Measurements from ENCODE around the gene BSG. TPM values are rescaled to one million over a fixed set of nuclear protein-coding genes. Genes with fewer than 3 reads are reported as not detected.
"Not testable (repeated sequence)": the region's sequence is repeated elsewhere in the genome, so short reads cannot be mapped to it uniquely, and the experiment has no call there.

BSG gene
- total RNA-seq, 1 experiment from 2014 or later: 1,167 TPM

DNA sequence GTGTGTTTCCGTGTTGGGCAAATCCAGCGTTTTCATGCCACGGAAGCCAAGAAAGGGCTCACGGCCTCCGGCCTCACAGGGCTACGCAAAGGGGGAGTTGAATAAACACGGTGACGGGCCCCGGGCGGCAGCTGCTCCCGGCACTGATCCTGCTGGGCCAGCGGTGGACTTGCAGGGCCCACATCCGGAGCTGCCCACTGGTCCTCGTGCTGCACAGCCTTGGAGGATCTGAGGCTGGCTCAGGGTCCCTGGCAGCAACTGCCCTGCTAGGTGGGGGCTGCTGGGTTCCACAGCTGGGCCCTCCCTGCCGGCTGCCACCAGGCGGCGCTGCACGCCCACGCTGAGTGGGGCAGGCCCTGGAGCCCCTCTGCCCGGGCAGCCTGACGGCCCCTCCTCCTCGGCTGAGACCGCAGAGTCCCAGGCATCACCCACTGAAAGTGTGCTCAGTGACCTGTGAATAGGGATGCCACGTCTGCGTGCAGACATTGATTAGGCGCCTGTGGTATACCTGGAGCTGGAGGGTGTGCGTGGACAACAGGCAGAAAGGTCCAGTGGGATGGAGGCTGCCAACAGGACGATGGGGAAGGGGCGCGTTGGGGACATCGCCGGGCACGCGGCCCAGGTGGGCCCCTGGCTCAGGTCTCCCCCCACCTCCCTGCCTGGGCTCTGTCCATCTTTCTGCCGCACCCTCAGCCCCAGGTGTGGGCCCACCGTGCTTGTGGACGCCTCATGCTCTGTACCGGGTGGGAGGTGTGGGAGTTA is 12.0 kb downstream of the BSG start:
- peak; percentile 98 for DNase-seq
- peaks cover 9% of the 10 kb centered on the region for H3K36me3 ChIP-seq (replicated peaks; ENCODE audit: control insufficient read depth, insufficient read depth, low read length)
- H3K4me3 ChIP-seq (ENCODE audit: insufficient read depth, low read depth, low read length): no peak overlapping the region
- peaks cover 13% of the 10 kb centered on the region for H3K27me3 ChIP-seq (ENCODE audit: control insufficient read depth, insufficient read depth, low read length)

DNA sequence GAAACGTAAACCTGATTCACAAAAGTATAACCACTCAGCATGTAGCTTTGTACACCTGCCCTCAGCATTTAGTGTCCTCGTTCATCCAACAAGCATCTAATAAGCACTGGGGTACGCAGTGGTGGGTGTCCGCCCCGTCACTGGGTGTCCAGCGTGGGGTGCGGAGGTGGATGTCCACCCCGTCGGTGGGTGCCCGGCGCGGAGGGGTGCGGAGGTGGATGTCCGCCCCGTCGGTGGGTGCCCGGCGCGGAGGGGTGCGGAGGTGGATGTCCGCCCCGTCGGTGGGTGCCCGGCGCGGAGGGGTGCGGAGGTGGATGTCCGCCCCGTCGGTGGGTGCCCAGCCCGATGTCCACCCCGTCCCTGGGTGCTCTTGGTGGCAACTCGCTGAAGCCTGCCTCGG is 12.8 kb downstream of the BSG start:
- not testable (repeated sequence) for H3K36me3 ChIP-seq (replicated peaks; ENCODE audit: control insufficient read depth, insufficient read depth, low read length); H3K4me3 ChIP-seq (ENCODE audit: insufficient read depth, low read depth, low read length); DNase-seq
- peaks cover 14% of the 10 kb centered on the region for H3K27me3 ChIP-seq (ENCODE audit: control insufficient read depth, insufficient read depth, low read length)

GRCh38 chr19:585551-586110 is 13.2 kb downstream of the BSG start:
- H3K36me3 ChIP-seq (replicated peaks; ENCODE audit: control insufficient read depth, insufficient read depth, low read length): peaks cover 7% of the 10 kb centered on the region
- no peak for DNase-seq
- H3K4me3 ChIP-seq (ENCODE audit: insufficient read depth, low read depth, low read length): no peak overlapping the region
- H3K27me3 ChIP-seq (ENCODE audit: control insufficient read depth, insufficient read depth, low read length): peaks cover 18% of the 10 kb centered on the region

- no peaks in the 10 kb centered on the region for H3K36me3 ChIP-seq (replicated peaks; ENCODE audit: control insufficient read depth, insufficient read depth, low read length)
- H3K27me3 ChIP-seq (ENCODE audit: control insufficient read depth, insufficient read depth, low read length): peaks cover 31% of the 10 kb centered on the region
- H3K4me3 ChIP-seq (ENCODE audit: insufficient read depth, low read depth, low read length): no peak overlapping the region
- DNase-seq: peak; percentile 95
These were observed 15.8 kb downstream of the BSG start for GRCh38 chr19:588093-588740.

GRCh38 chr19:588741-589692 is 16.6 kb downstream of the BSG start:
- Histone ChIP-seq H3K36me3 (replicated peaks; ENCODE audit: control insufficient read depth, insufficient read depth, low read length) (no peaks in the 10 kb centered on the region), H3K4me3 (ENCODE audit: insufficient read depth, low read depth, low read length) (peak overlapping the region; percentile 33), H3K27me3 (ENCODE audit: control insufficient read depth, insufficient read depth, low read length) (peaks cover 31% of the 10 kb centered on the region)
- DNase-seq: peak; percentile 82

GRCh38 chr19:589693-590395 is 17.4 kb downstream of the BSG start, which contains the start of gene HCN2:
Gene HCN2, plus strand, starts transcription at chr19:589881. Its CDS starts 65 bp downstream, at chr19:589946.
- peak; percentile 95 for DNase-seq
- H3K4me3 ChIP-seq (ENCODE audit: insufficient read depth, low read depth, low read length): peak within 1 kb of the TSS; percentile 33
- no peaks in the 10 kb centered on the region for H3K36me3 ChIP-seq (replicated peaks; ENCODE audit: control insufficient read depth, insufficient read depth, low read length)
- peaks cover 31% of the 10 kb centered on the region for H3K27me3 ChIP-seq (ENCODE audit: control insufficient read depth, insufficient read depth, low read length)

- peak; percentile 74 for DNase-seq
- H3K4me3 ChIP-seq (ENCODE audit: insufficient read depth, low read depth, low read length): peak overlapping the region; percentile 24; the same call in 1 of the 2 replicates
- H3K27me3 ChIP-seq (ENCODE audit: control insufficient read depth, insufficient read depth, low read length): peaks cover 31% of the 10 kb centered on the region
- H3K36me3 ChIP-seq (replicated peaks; ENCODE audit: control insufficient read depth, insufficient read depth, low read length): no peaks in the 10 kb centered on the region
These were observed 18.0 kb downstream of the BSG start for GRCh38 chr19:590396-590745.

- peak; percentile 75 for DNase-seq
- H3K4me3 ChIP-seq (ENCODE audit: insufficient read depth, low read depth, low read length): peak overlapping the region; percentile 24; the same call in 1 of the 2 replicates
- H3K36me3 ChIP-seq (replicated peaks; ENCODE audit: control insufficient read depth, insufficient read depth, low read length): no peaks in the 10 kb centered on the region
- H3K27me3 ChIP-seq (ENCODE audit: control insufficient read depth, insufficient read depth, low read length): peaks cover 31% of the 10 kb centered on the region
These were observed 18.3 kb downstream of the BSG start for GRCh38 chr19:590750-591098.

DNA sequence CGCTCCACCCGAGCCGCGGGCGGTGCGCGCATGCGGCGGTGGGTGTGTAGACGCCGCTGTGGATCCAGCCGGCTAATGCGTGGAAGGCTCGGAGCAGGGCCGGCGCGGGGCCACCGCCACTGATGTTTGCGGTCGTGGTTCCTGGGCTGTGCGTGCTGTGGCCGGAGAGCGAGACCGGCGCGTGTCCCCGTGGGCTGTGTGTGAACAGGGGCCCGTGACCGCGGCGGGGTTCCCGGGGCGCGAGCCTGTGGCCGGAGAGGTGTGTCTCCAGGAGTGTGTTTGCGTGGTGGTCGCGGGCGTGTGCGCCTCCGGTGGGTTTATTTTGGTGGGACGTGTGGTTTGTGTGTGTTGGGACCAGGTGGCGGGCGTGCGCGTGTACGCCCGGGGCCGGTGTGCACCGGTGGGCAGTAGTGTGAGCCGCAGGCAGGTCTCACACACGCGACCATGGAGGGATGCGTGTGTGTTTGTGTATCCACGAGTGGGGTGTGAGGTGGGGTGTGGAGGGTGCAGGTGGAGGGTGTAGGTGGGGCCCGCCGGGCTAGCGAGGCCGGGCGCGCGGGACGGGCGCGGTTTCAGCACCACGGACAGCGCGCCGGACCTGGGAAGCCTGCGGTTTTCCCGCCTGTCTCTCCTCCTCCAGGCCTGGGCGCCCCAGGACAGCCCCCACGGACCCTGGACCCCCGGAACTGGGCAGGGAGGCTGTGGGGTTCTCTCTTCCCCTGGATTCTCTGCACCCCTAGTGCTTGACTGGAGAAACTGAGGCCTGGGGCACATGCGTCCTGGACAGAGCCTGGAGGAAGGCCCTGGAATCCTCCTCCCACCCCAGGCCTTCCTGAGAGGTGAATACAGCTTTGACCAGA is 18.9 kb downstream of the BSG start:
- Histone ChIP-seq H3K36me3 (replicated peaks; ENCODE audit: control insufficient read depth, insufficient read depth, low read length) (no peaks in the 10 kb centered on the region), H3K27me3 (ENCODE audit: control insufficient read depth, insufficient read depth, low read length) (peaks cover 31% of the 10 kb centered on the region), H3K4me3 (ENCODE audit: insufficient read depth, low read depth, low read length) (no peak overlapping the region)
- peak; percentile 94 for DNase-seq

DNA sequence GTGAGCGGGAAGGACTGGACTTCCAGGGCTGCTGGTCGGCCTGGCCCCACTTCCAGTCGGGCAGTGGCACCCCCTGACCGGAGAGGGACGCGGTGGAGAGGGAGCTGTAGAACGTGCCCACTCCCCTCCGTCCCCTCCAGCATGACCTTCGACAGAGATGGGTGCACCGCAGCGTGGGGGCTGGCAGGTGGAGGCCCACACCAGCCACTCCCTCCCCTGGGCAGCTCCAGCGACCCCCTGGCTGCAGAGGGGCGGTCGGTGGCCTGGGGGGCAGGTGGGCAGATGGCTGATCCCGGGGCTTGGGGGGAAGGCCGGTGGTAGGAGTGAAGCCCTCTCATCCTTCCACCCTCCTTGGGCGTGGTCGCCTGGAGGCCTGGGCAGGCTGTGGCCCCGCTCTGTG is 19.7 kb downstream of the BSG start:
- H3K27me3 ChIP-seq (ENCODE audit: control insufficient read depth, insufficient read depth, low read length): peaks cover 31% of the 10 kb centered on the region
- H3K36me3 ChIP-seq (replicated peaks; ENCODE audit: control insufficient read depth, insufficient read depth, low read length): no peaks in the 10 kb centered on the region
- H3K4me3 ChIP-seq (ENCODE audit: insufficient read depth, low read depth, low read length): no peak overlapping the region
- DNase-seq: no peak

DNA sequence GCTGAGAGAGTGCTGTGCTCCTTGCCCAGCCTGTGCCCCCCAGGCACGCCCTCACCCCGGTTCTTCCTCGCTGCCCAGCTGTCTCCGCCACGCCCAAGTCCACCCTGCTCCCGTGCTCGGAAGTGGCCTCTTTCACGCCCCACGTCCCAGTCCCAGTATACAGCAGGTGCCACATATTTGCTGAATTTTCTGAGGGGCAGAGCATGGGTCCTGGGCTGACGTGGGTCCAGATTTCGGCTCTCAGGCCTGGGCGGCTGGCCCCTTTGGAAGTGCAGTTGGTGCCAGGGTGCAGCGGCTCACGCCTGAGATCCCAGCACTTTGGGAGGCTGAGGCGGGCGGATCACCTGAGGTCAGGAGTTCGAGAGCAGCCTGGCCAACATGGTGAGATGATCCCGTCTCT is 20.7 kb downstream of the BSG start:
- DNase-seq: no peak
- no peak overlapping the region for H3K4me3 ChIP-seq (ENCODE audit: insufficient read depth, low read depth, low read length)
- H3K27me3 ChIP-seq (ENCODE audit: control insufficient read depth, insufficient read depth, low read length): peaks cover 31% of the 10 kb centered on the region
- no peaks in the 10 kb centered on the region for H3K36me3 ChIP-seq (replicated peaks; ENCODE audit: control insufficient read depth, insufficient read depth, low read length)

GRCh38 chr19:593505-593904 is 21.1 kb downstream of the BSG start:
- peaks cover 27% of the 10 kb centered on the region for H3K27me3 ChIP-seq (ENCODE audit: control insufficient read depth, insufficient read depth, low read length)

DNA sequence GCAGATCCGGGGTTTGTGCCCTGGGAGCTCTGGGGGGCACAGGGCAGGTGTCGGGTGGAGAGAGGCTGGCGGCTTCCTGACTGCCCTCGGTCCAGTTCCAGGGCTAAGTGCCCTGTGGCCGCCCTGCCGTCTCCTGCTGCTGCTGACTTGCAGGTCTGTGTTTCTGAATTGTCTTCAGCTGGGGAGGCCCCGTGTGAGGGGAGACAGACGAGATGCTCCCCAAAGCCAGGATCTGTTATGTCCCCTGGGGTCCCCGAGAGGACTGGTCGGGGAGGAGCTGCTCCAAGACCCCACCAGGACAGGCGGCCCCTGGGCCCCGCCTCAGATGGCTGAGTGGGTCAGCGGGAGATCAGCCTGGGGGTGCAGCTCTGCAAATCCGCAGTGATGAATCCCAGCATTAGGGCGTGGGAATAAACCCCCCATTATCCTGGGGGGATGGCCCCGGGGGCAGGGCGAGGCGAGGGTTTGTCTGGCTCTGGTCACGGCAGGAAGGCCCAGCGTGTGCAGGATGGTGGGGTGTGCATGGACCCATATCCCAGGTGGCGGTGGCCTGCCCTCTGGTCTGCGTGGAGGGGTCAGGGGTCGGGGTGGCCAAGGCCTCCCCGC is 22.0 kb downstream of the BSG start:
- Histone ChIP-seq H3K27me3 (ENCODE audit: control insufficient read depth, insufficient read depth, low read length) (peaks cover 19% of the 10 kb centered on the region), H3K36me3 (replicated peaks; ENCODE audit: control insufficient read depth, insufficient read depth, low read length) (no peaks in the 10 kb centered on the region), H3K4me3 (ENCODE audit: insufficient read depth, low read depth, low read length) (no peak overlapping the region)
- DNase-seq: no peak

More at GRCh38 chr19:593505-593904, 21.1 kb downstream of the BSG start:
- Histone ChIP-seq H3K4me3 (ENCODE audit: insufficient read depth, low read depth, low read length) (no peak overlapping the region), H3K36me3 (replicated peaks; ENCODE audit: control insufficient read depth, insufficient read depth, low read length) (no peaks in the 10 kb centered on the region)
- DNase-seq: no peak
